Astrocyte (in vitro differentiated cells and primary cell): Measurements from ENCODE around the gene PAK6. TPM values are rescaled to one million over a fixed set of nuclear protein-coding genes. Genes with fewer than 3 reads are reported as not detected.

ENCODE experiments used
- DNase-seq: peaks from one replicate; pipeline ENCODE4 v3.0.0-alpha.2; 2010; ENCODE audit warnings: low read depth
- FAIRE-seq: peaks from 2 replicates; lab custom pipeline; 2011; peaks lifted over from hg19 to GRCh38; lab: Jason Lieb, UNC
- H2AFZ ChIP-seq: 2 replicates; pipeline ENCODE4 v1.6.0; 2012; ENCODE audit warnings: low read depth, low read length, inconsistent platforms
- H3K27ac ChIP-seq: 2 replicates; pipeline ENCODE4 v1.5.1; 2011; ENCODE audit warnings: low read depth, low read length, inconsistent platforms
- H3K27me3 ChIP-seq: 2 replicates; pipeline ENCODE4 v1.6.0; 2011; ENCODE audit warnings: low read length, inconsistent platforms; ENCODE audit not compliant: insufficient read depth
- H3K36me3 ChIP-seq: 2 replicates; pipeline ENCODE4 v1.5.1; 2011; ENCODE audit warnings: low read length, inconsistent platforms; ENCODE audit not compliant: insufficient read depth
- H3K4me1 ChIP-seq: 2 replicates; pipeline ENCODE4 v1.5.1; 2011; ENCODE audit warnings: low read length, inconsistent platforms; ENCODE audit not compliant: insufficient read depth
- H3K4me2 ChIP-seq: 2 replicates; pipeline ENCODE4 v1.6.0; 2012; ENCODE audit warnings: low read length, inconsistent platforms
- H3K4me3 ChIP-seq: 2 replicates; pipeline ENCODE4 v1.5.1; 2011; ENCODE audit warnings: low read depth, mild to moderate bottlenecking, low read length, inconsistent platforms; ENCODE audit not compliant: insufficient read depth
- H3K79me2 ChIP-seq: 2 replicates; pipeline ENCODE4 v1.6.0; 2012; ENCODE audit warnings: mild to moderate bottlenecking, low read length, inconsistent platforms; ENCODE audit not compliant: insufficient read depth
- H3K9ac ChIP-seq: 2 replicates; pipeline ENCODE4 v1.6.0; 2012; ENCODE audit warnings: mild to moderate bottlenecking, low read length, inconsistent platforms
- H3K9me3 ChIP-seq: 2 replicates; pipeline ENCODE4 v1.5.1; 2012; ENCODE audit warnings: low read depth, mild to moderate bottlenecking, low read length, inconsistent platforms; ENCODE audit not compliant: insufficient read depth
- H4K20me1 ChIP-seq: 2 replicates; pipeline ENCODE4 v1.6.0; 2012; ENCODE audit warnings: low read length, inconsistent platforms; ENCODE audit not compliant: insufficient read depth
- H3K27ac Mint-ChIP-seq: one replicate; pipeline ENCODE4 v1.8.0; 2021; ENCODE audit warnings: mild to moderate bottlenecking, mixed read lengths; ENCODE audit not compliant: unreplicated experiment
- H3K27me3 Mint-ChIP-seq: one replicate; pipeline ENCODE4 v1.8.0; 2021; ENCODE audit warnings: low read depth, mixed read lengths; ENCODE audit not compliant: unreplicated experiment
- H3K36me3 Mint-ChIP-seq: one replicate; pipeline ENCODE4 v1.8.0; 2021; ENCODE audit warnings: low read depth, mixed read lengths; ENCODE audit not compliant: unreplicated experiment
- H3K4me1 Mint-ChIP-seq: one replicate; pipeline ENCODE4 v1.8.0; 2021; ENCODE audit warnings: low read depth, mixed read lengths; ENCODE audit not compliant: unreplicated experiment
- H3K4me3 Mint-ChIP-seq: one replicate; pipeline ENCODE4 v1.8.0; 2021; ENCODE audit warnings: mild to moderate bottlenecking, moderate library complexity, mixed read lengths; ENCODE audit not compliant: unreplicated experiment
- H3K9me3 Mint-ChIP-seq: one replicate; pipeline ENCODE4 v1.8.0; 2021; ENCODE audit warnings: mild to moderate bottlenecking, mixed read lengths; ENCODE audit not compliant: unreplicated experiment
- CTCF ChIP-seq: IDR thresholded peaks from 2 replicates; pipeline ENCODE4 v1.5.1; 2011; ENCODE audit warnings: low read depth, mild to moderate bottlenecking, inconsistent platforms, low read length, moderate library complexity; ENCODE audit not compliant: insufficient read depth
- EZH2 ChIP-seq: IDR thresholded peaks from 2 replicates; pipeline ENCODE4 v1.6.1; 2012; ENCODE audit warnings: mild to moderate bottlenecking, low read length, inconsistent platforms; ENCODE audit not compliant: insufficient read depth
- total RNA-seq: library from RNA; stranded (reverse); gene quantifications from 2 replicates; pipeline ENCODE4 v1.2.1, GENCODE V29; 2021

PAK6 gene
- total RNA-seq, 1 donor from 2014 or later, result 1.1 TPM

GRCh38 chr15:40325188-40325587 is 86.3 kb downstream of the PAK6 start:
- H3K4me2 ChIP-seq, result peak overlapping the region; percentile 86
- peak overlapping the region; percentile 79 for H3K9ac ChIP-seq
- no peaks in the 10 kb centered on the region for H3K27me3 ChIP-seq
- peaks cover 58% of the 10 kb centered on the region for H3K4me1 Mint-ChIP-seq
- peak overlapping the region; percentile 35 for H3K27ac Mint-ChIP-seq
- H4K20me1 ChIP-seq, result peaks cover 21% of the 10 kb centered on the region
- peak overlapping the region; percentile 91 for H3K4me3 Mint-ChIP-seq
- no peak for FAIRE-seq
- no peak overlapping the region for H3K27ac ChIP-seq
- peaks cover 45% of the 10 kb centered on the region for H3K4me1 ChIP-seq
- peaks cover 25% of the 10 kb centered on the region for H3K79me2 ChIP-seq
- no peak for DNase-seq
- TF ChIP-seq EZH2 (no peak), CTCF (no peak)
- peaks cover 6% of the 10 kb centered on the region for H3K36me3 ChIP-seq
- no peaks in the 10 kb centered on the region for H3K9me3 ChIP-seq
- no peaks in the 10 kb centered on the region for H3K27me3 Mint-ChIP-seq
- H3K4me3 ChIP-seq, result peak overlapping the region; percentile 59
- H3K9me3 Mint-ChIP-seq, result peaks cover 2% of the 10 kb centered on the region
- no peak overlapping the region for H2AFZ ChIP-seq
- peaks cover 4% of the 10 kb centered on the region for H3K36me3 Mint-ChIP-seq

GRCh38 chr15:40325700-40326099 is 86.8 kb downstream of the PAK6 start:
- Mint-ChIP-seq H3K9me3 (no peaks in the 10 kb centered on the region), H3K27me3 (no peaks in the 10 kb centered on the region), H3K4me3 (peak overlapping the region; percentile 91), H3K36me3 (peaks cover 6% of the 10 kb centered on the region), H3K27ac (no peak overlapping the region), H3K4me1 (peaks cover 62% of the 10 kb centered on the region)
- Histone ChIP-seq H3K27ac (no peak overlapping the region), H2AFZ (no peak overlapping the region), H3K27me3 (no peaks in the 10 kb centered on the region), H3K4me1 (peaks cover 45% of the 10 kb centered on the region), H3K9me3 (no peaks in the 10 kb centered on the region), H3K9ac (no peak overlapping the region), H3K79me2 (peaks cover 25% of the 10 kb centered on the region), H3K36me3 (peaks cover 6% of the 10 kb centered on the region), H3K4me2 (peak overlapping the region; percentile 86), H4K20me1 (peaks cover 21% of the 10 kb centered on the region), H3K4me3 (no peak overlapping the region)
- no peak for TF ChIP-seq CTCF
- TF ChIP-seq EZH2, result no peak
- FAIRE-seq (no peak), DNase-seq (no peak)

Other genes with a start within 250 kb of the PAK6 start
- 279 and 320 TPM in 2 replicates for gene SRP14, start 199.9 kb upstream of the PAK6 start, total RNA-seq
- gene BMF, start 130.2 kb upstream of the PAK6 start, total RNA-seq, result 31.0 and 31.8 TPM in 2 replicates
- 3.2 and 5.2 TPM in 2 replicates for gene BUB1B, start 78.0 kb upstream of the PAK6 start, total RNA-seq
- gene ANKRD63, start 44.0 kb downstream of the PAK6 start, total RNA-seq, result not detected in 2 replicates
- 1.7 and 3.7 TPM in 2 replicates for gene PLCB2, start 68.9 kb downstream of the PAK6 start, total RNA-seq
- gene INAFM2, start 84.6 kb downstream of the PAK6 start, total RNA-seq, result 39.2 and 41.2 TPM in 2 replicates
- gene CCDC9B, start 101.9 kb downstream of the PAK6 start, total RNA-seq, result 9.8 and 10.1 TPM in 2 replicates
- not detected in 2 replicates for gene PHGR1, start 112.0 kb downstream of the PAK6 start, total RNA-seq
- gene DISP2, start 119.2 kb downstream of the PAK6 start, total RNA-seq, result 1.5 and 3.7 TPM in 2 replicates
- gene KNSTRN, start 143.7 kb downstream of the PAK6 start, total RNA-seq, result 32.9 and 37.8 TPM in 2 replicates
- 53.6 and 55.1 TPM in 2 replicates for gene IVD, start 166.7 kb downstream of the PAK6 start, total RNA-seq
- gene BAHD1, start 201.9 kb downstream of the PAK6 start, total RNA-seq, result 30.4 and 32.2 TPM in 2 replicates
- 25.7 and 26.4 TPM in 2 replicates for gene CHST14, start 231.9 kb downstream of the PAK6 start, total RNA-seq